HG03097 (cell line): ENCODE results near the gene MRPS9.
A peak's percentile ranks its signal among the peaks of the same experiment; 100 is the strongest.

Experiments used
- ATAC-seq: cut with Tn5 transposase; IDR thresholded peaks from one replicate; pipeline ENCODE4 v1.9.1; 2021; ENCODE audit not compliant: unreplicated experiment, low FRiP score

Gene MRPS9

GRCh38 chr2:105116348-105116747, 78.5 kb downstream of the MRPS9 start:
- no peak for ATAC-seq

- no peak for ATAC-seq
These were observed 79.7 kb downstream of the MRPS9 start for GRCh38 chr2:105117565-105117964.

GRCh38 chr2:105118960-105119359, 81.1 kb downstream of the MRPS9 start:
- no peak for ATAC-seq

GRCh38 chr2:105121434-105121833, 83.6 kb downstream of the MRPS9 start:
- no peak for ATAC-seq

- ATAC-seq, result no peak
These were observed 87.6 kb downstream of the MRPS9 start for GRCh38 chr2:105125428-105125827.

GRCh38 chr2:105125920-105126319, 88.1 kb downstream of the MRPS9 start:
- ATAC-seq, result no peak

- no peak for ATAC-seq
These were observed 88.5 kb downstream of the MRPS9 start for GRCh38 chr2:105126336-105126735.

- ATAC-seq, result no peak
These were observed 89.5 kb downstream of the MRPS9 start for GRCh38 chr2:105127289-105127915.

- ATAC-seq, result peak; percentile 95
These were observed 91.9 kb downstream of the MRPS9 start for GRCh38 chr2:105129722-105130232.

- no peak for ATAC-seq
These were observed 92.7 kb downstream of the MRPS9 start for GRCh38 chr2:105130546-105130945.

GRCh38 chr2:105134081-105134480, 96.2 kb downstream of the MRPS9 start:
- ATAC-seq, result no peak

- no peak for ATAC-seq
These were observed 97.6 kb downstream of the MRPS9 start for GRCh38 chr2:105135436-105135835.

GRCh38 chr2:105136394-105136793, 98.5 kb downstream of the MRPS9 start:
- ATAC-seq, result no peak

- ATAC-seq, result no peak
These were observed 100.8 kb downstream of the MRPS9 start for GRCh38 chr2:105138643-105139042.

GRCh38 chr2:105139556-105140239, 101.8 kb downstream of the MRPS9 start:
- ATAC-seq, result no peak

- no peak for ATAC-seq
These were observed 102.3 kb downstream of the MRPS9 start for GRCh38 chr2:105140240-105140568.

GRCh38 chr2:105141099-105141614, 103.3 kb downstream of the MRPS9 start:
- ATAC-seq, result no peak

GRCh38 chr2:105142239-105142638, 104.4 kb downstream of the MRPS9 start:
- ATAC-seq, result no peak

- no peak for ATAC-seq
These were observed 105.2 kb downstream of the MRPS9 start for GRCh38 chr2:105143094-105143466.

- no peak for ATAC-seq
These were observed 105.7 kb downstream of the MRPS9 start for GRCh38 chr2:105143467-105144151.

- no peak for ATAC-seq
These were observed 106.5 kb downstream of the MRPS9 start for GRCh38 chr2:105144152-105144940.
